Mesenchymal stem cell (in vitro differentiated cells and primary cell): ENCODE measurements around the gene ZNF180.

ENCODE experiments used
- DNase-seq: peaks from one replicate; pipeline ENCODE4 v3.0.0-alpha.2; 2013
- H2AFZ ChIP-seq: one replicate; pipeline ENCODE4 v1.6.1; 2013; ENCODE audit warnings: low read depth, mild to moderate bottlenecking, control low read depth, inconsistent platforms, low read length, moderate library complexity
- H2AK5ac ChIP-seq: 2 replicates; pipeline ENCODE4 v1.6.1; 2013; ENCODE audit warnings: low read length, moderate library complexity, mild to moderate bottlenecking, inconsistent platforms; ENCODE audit not compliant: severe bottlenecking
- H2BK120ac ChIP-seq: one replicate; pipeline ENCODE4 v1.6.1; 2013; ENCODE audit warnings: low read depth, mild to moderate bottlenecking, inconsistent platforms, low read length, moderate library complexity
- H2BK12ac ChIP-seq, 2 experiments: one replicate each; pipeline ENCODE4 v1.6.1; 2013; ENCODE audit warnings: inconsistent platforms in 2 of 2, low read length in 2 of 2, mild to moderate bottlenecking in 2 of 2, moderate library complexity in 2 of 2, control low read depth in 1 of 2
- H2BK15ac ChIP-seq: one replicate; pipeline ENCODE4 v1.6.1; 2013; ENCODE audit warnings: mild to moderate bottlenecking, low read depth, inconsistent platforms; ENCODE audit not compliant: poor library complexity, severe bottlenecking
- H2BK5ac ChIP-seq: 2 replicates; pipeline ENCODE4 v1.6.1; 2013; ENCODE audit warnings: low read depth, mild to moderate bottlenecking, low read length, control low read depth, inconsistent platforms; ENCODE audit not compliant: poor library complexity, severe bottlenecking
- H3K14ac ChIP-seq, 2 experiments: one replicate each; pipeline ENCODE4 v1.6.1; 2013; ENCODE audit warnings: inconsistent platforms in 2 of 2, low read length in 2 of 2, control low read depth in 1 of 2, mild to moderate bottlenecking in 1 of 2, moderate library complexity in 1 of 2
- H3K18ac ChIP-seq, 2 experiments: one replicate each; pipeline ENCODE4 v1.6.1; 2013; ENCODE audit warnings: inconsistent platforms in 2 of 2, low read length in 2 of 2, control low read depth in 1 of 2, low read depth in 1 of 2, mild to moderate bottlenecking in 1 of 2
- H3K23ac ChIP-seq, 2 experiments: one replicate each; pipeline ENCODE4 v1.6.1; 2013; ENCODE audit warnings: inconsistent platforms in 2 of 2, low read length in 2 of 2, mild to moderate bottlenecking in 2 of 2, moderate library complexity in 2 of 2, control low read depth in 1 of 2
- H3K27ac ChIP-seq: 2 replicates; pipeline ENCODE4 v1.5.1; 2013; ENCODE audit warnings: mild to moderate bottlenecking, moderate library complexity, low read length, control low read depth, inconsistent platforms; ENCODE audit not compliant: poor library complexity, severe bottlenecking
- H3K27me3 ChIP-seq, 2 experiments: 2 replicates each; pipeline versions ENCODE4 v1.6.1 to v1.7.0; 2013; ENCODE audit warnings: low read length in 2 of 2, mild to moderate bottlenecking in 2 of 2, moderate library complexity in 2 of 2, control low read depth in 1 of 2, inconsistent platforms in 1 of 2; ENCODE audit not compliant: control insufficient read depth in 1 of 2, insufficient read depth in 1 of 2
- H3K36me3 ChIP-seq, 2 experiments: 2 replicates each; pipeline versions ENCODE4 v1.6.1 to v1.7.0; 2013; ENCODE audit warnings: low read length in 2 of 2, control low read depth in 1 of 2, inconsistent platforms in 1 of 2, low read depth in 1 of 2, mild to moderate bottlenecking in 1 of 2; ENCODE audit not compliant: insufficient read depth in 2 of 2, control insufficient read depth in 1 of 2
- H3K4ac ChIP-seq, 2 experiments: one replicate each; pipeline ENCODE4 v1.6.1; 2013; ENCODE audit warnings: inconsistent platforms in 2 of 2, low read length in 2 of 2, mild to moderate bottlenecking in 2 of 2, moderate library complexity in 2 of 2, control low read depth in 1 of 2, low read depth in 1 of 2
- H3K4me1 ChIP-seq: 2 replicates; pipeline ENCODE4 v1.6.1; 2013; ENCODE audit warnings: low read depth, low read length, control low read depth; ENCODE audit not compliant: control insufficient read depth, insufficient read depth
- H3K4me2 ChIP-seq: 2 replicates; pipeline ENCODE4 v1.6.1; 2013; ENCODE audit warnings: low read length, mild to moderate bottlenecking, inconsistent platforms; ENCODE audit not compliant: poor library complexity, severe bottlenecking
- H3K4me3 ChIP-seq, 2 experiments: 2 replicates each; pipeline versions ENCODE4 v1.5.1 to v1.7.0; 2013; ENCODE audit warnings: low read length in 2 of 2, mild to moderate bottlenecking in 2 of 2, control low read depth in 1 of 2, low read depth in 1 of 2; ENCODE audit not compliant: insufficient read depth in 1 of 2
- H3K79me1 ChIP-seq: replicated peaks from 2 replicates; pipeline ENCODE4 v1.6.1; 2013; ENCODE audit warnings: mild to moderate bottlenecking, control low read depth, low read length, inconsistent platforms; ENCODE audit not compliant: poor library complexity, severe bottlenecking
- H3K9ac ChIP-seq: 2 replicates; pipeline ENCODE4 v1.7.0; 2013; ENCODE audit warnings: mild to moderate bottlenecking, low read length, moderate library complexity
- H3K9me3 ChIP-seq: 2 replicates; pipeline ENCODE4 v1.7.0; 2013; ENCODE audit warnings: mild to moderate bottlenecking, low read length; ENCODE audit not compliant: control insufficient read depth
- H4K8ac ChIP-seq: one replicate; pipeline ENCODE4 v1.6.1; 2013; ENCODE audit warnings: inconsistent platforms, mild to moderate bottlenecking, low read length, moderate library complexity
- H4K91ac ChIP-seq: one replicate; pipeline ENCODE4 v1.6.1; 2013; ENCODE audit warnings: mild to moderate bottlenecking, low read length, inconsistent platforms
- WGBS: methylation state at CpG from one replicate; pipeline ENCODE4 v1.1.7; 2013; ENCODE audit warnings: mixed read lengths; 5-methylcytosine and 5-hydroxymethylcytosine counted together

The ZNF180 gene

DNA sequence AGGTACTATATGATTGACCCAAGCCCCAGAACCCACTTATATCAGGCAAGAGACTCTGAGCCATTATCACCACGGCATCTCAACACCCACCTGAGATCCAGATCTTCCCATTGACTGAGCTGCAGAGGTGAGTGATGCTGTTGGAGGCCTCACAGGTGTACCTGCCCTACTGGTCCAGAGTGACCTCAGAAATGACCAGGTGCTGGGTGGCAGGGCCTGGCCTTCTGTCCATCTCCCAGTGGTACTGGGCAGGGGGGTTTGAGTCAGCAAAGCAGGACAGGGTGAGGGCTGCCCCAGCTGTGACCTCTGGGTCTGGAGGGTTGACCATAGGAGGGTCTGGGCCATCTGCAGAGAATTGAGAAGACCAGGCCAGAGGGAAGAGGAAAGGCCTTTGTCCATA is 42.3 kb upstream of the ZNF180 start:
- H3K4me1 ChIP-seq, result no peaks in the 10 kb centered on the region
- no peak for DNase-seq
- WGBS, result 50% methylated on average over 1 of the region's 1 CpG
- H3K4me3 ChIP-seq, result no peak overlapping the region
- no peak overlapping the region for H2BK12ac ChIP-seq
- no peaks in the 10 kb centered on the region for H3K79me1 ChIP-seq
- no peak overlapping the region for H3K27ac ChIP-seq
- H2BK15ac ChIP-seq, result no peak overlapping the region
- H3K27me3 ChIP-seq, result peaks cover 0 to 26% of the 10 kb centered on the region in 2 experiments
- H3K9ac ChIP-seq, result no peak overlapping the region
- no peak overlapping the region for H4K8ac ChIP-seq
- no peaks in the 10 kb centered on the region for H3K36me3 ChIP-seq
- H3K14ac ChIP-seq, result no peak overlapping the region
- H3K23ac ChIP-seq, result no peak overlapping the region
- H2AK5ac ChIP-seq, result no peak overlapping the region
- no peak overlapping the region for H2AFZ ChIP-seq
- H2BK5ac ChIP-seq, result no peak overlapping the region
- no peak overlapping the region for H3K4ac ChIP-seq
- peaks cover 3% of the 10 kb centered on the region for H3K9me3 ChIP-seq
- no peak overlapping the region for H3K4me2 ChIP-seq
- no peak overlapping the region for H2BK120ac ChIP-seq
- H3K18ac ChIP-seq, result no peak overlapping the region
- H4K91ac ChIP-seq, result no peak overlapping the region

DNA sequence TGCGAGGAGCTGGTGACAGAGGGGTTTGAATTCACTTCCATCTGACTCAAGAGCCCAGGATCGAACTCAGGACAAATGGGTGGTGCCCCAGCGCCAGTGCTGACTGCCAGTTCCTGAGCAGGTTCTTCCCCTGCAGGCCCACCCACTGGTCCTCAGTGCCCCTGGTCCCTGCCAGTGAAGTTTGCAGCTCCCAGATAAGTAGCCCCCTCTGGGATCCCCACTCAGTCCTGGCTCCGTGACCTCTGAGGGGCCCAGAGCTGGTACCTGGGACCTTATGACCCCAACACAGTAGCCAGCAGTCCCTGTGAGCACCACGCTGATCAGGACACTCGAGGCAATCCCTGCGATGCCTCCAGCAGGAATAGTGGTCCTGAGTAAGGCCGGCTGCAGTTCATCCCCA is 40.4 kb upstream of the ZNF180 start:
- no peaks in the 10 kb centered on the region for H3K4me1 ChIP-seq

DNA sequence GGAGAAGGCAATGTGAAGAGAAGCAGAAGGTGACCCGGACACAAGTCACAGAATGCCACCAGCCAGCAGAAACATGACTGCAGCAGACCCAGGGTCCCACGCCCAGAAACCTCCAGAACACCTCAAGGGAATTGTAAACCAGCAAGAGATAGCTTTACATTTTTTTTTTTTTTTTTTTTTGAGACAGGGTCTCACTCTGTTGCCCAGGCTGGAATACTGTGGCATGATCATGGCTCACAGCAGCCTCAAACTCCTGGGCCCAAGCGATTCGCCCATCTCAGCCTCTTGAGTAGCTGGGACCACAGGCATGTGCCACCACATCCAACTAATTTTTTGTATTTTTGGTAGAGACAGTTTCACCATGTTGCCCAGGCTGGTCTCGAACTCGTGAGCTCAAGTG is 39.7 kb upstream of the ZNF180 start:
- DNase-seq, result no peak
- Histone ChIP-seq H3K27ac (no peak overlapping the region), H3K4me2 (no peak overlapping the region), H3K18ac (no peak overlapping the region), H4K91ac (no peak overlapping the region), H3K27me3 (peaks cover 0 to 33% of the 10 kb centered on the region in 2 experiments), H4K8ac (no peak overlapping the region), H3K14ac (no peak overlapping the region), H3K4ac (no peak overlapping the region), H3K36me3 (no peaks in the 10 kb centered on the region), H2BK5ac (no peak overlapping the region), H2AFZ (no peak overlapping the region), H3K4me3 (no peak overlapping the region), H3K9me3 (peaks cover 3% of the 10 kb centered on the region), H2BK15ac (no peak overlapping the region), H3K79me1 (no peaks in the 10 kb centered on the region), H2BK12ac (no peak overlapping the region), H3K4me1 (no peaks in the 10 kb centered on the region), H2AK5ac (no peak overlapping the region), H3K23ac (no peak overlapping the region), H2BK120ac (no peak overlapping the region), H3K9ac (no peak overlapping the region)
- 76% methylated on average over 6 of the region's 6 CpGs for WGBS

More for the DNA sequence above, 40.4 kb upstream of the ZNF180 start:
- WGBS, result 66% methylated on average over 8 of the region's 8 CpGs
- Histone ChIP-seq H3K4ac (no peak overlapping the region), H2AK5ac (no peak overlapping the region), H3K27ac (no peak overlapping the region), H4K91ac (no peak overlapping the region), H2AFZ (no peak overlapping the region), H3K9ac (no peak overlapping the region), H3K4me2 (no peak overlapping the region), H3K18ac (no peak overlapping the region), H3K4me3 (no peak overlapping the region), H3K79me1 (no peaks in the 10 kb centered on the region), H2BK12ac (no peak overlapping the region), H2BK5ac (no peak overlapping the region), H3K14ac (no peak overlapping the region), H2BK120ac (no peak overlapping the region), H2BK15ac (no peak overlapping the region), H3K23ac (no peak overlapping the region), H3K9me3 (peaks cover 3% of the 10 kb centered on the region), H4K8ac (no peak overlapping the region), H3K27me3 (peaks cover 0 to 28% of the 10 kb centered on the region in 2 experiments), H3K36me3 (no peaks in the 10 kb centered on the region)
- DNase-seq, result no peak

DNA sequence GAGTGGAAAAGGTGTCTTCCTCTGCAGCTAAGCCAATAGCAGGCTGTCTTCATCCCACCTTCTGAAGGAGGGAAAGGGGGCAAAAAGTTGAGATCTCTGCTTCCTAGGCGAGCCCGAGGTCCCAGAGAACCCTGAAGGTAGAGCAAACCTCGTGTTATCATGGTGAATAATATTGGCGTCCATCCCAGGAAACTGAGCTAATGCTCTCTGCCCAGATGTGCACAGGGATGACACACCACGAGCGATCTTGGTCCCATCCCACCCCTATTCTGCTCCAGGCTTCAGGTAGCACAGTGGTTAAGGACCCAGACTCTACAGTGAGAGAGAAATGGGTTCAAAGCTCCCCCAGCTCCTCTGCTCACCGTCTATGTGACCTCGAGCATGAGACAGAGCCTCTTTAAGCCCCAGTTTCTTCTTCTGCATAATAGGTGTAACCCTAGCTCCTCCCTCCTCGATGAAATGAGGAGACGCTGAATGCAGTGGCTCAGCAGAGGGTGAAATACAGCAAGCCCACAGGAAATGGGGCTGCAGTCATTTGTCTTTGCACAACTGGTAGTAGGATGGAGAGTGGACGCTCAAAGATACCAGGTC is 39.0 kb upstream of the ZNF180 start:
- Histone ChIP-seq H2BK15ac (no peak overlapping the region), H3K79me1 (no peaks in the 10 kb centered on the region)
- no peak for DNase-seq

More for the DNA sequence above, 39.0 kb upstream of the ZNF180 start:
- Histone ChIP-seq H3K23ac (no peak overlapping the region), H3K27me3 (peaks cover 4 to 36% of the 10 kb centered on the region in 2 experiments), H2BK5ac (no peak overlapping the region), H3K9me3 (peaks cover 3% of the 10 kb centered on the region), H4K91ac (no peak overlapping the region), H3K9ac (no peak overlapping the region), H2BK12ac (no peak overlapping the region), H3K36me3 (no peaks in the 10 kb centered on the region), H3K14ac (no peak overlapping the region), H3K27ac (no peak overlapping the region), H3K18ac (no peak overlapping the region), H2AFZ (no peak overlapping the region), H4K8ac (no peak overlapping the region), H3K4ac (no peak overlapping the region), H2BK120ac (no peak overlapping the region), H2AK5ac (no peak overlapping the region), H3K4me2 (no peak overlapping the region), H3K4me1 (no peaks in the 10 kb centered on the region), H3K4me3 (no peak overlapping the region)
- WGBS, result 67% methylated on average over 11 of the region's 11 CpGs
